RPMI7951 (cell line): ENCODE results near the gene FAR2. TPM values are rescaled to one million over a fixed set of nuclear protein-coding genes. Genes with fewer than 3 reads are reported as not detected.
"Not testable (repeated sequence)": the region's sequence is repeated elsewhere in the genome, so short reads cannot be mapped to it uniquely, and the experiment has no call there.

Experiments
- DNase-seq: peaks from one replicate; pipeline ENCODE4 v3.0.0-alpha.2; 2012; ENCODE audit warnings: low read depth
- total RNA-seq: library from RNA; depleted of rRNA; stranded (reverse); fragments of >200 nt; shearing (Covaris generic); gene quantifications from 2 replicates; pipeline ENCODE4 v1.2.3, GENCODE V29; 2014

The FAR2 gene
- total RNA-seq, 1 experiment from 2014 or later, result 11.9 TPM

GRCh38 chr12:29320295-29321085 is 171.4 kb downstream of the FAR2 start:
- peak; percentile 64 for DNase-seq

- no peak for DNase-seq
Measured at GRCh38 chr12:29322157-29322556, 173.1 kb downstream of the FAR2 start.

GRCh38 chr12:29329411-29329810 is 180.3 kb downstream of the FAR2 start:
- no peak for DNase-seq

GRCh38 chr12:29333178-29333577 is 184.1 kb downstream of the FAR2 start:
- no peak for DNase-seq

GRCh38 chr12:29334937-29335336 is 185.9 kb downstream of the FAR2 start:
- DNase-seq, result no peak

- no peak for DNase-seq
Measured at GRCh38 chr12:29337325-29337724, 188.2 kb downstream of the FAR2 start.

- DNase-seq, result no peak
Measured at GRCh38 chr12:29343022-29343799, 194.1 kb downstream of the FAR2 start.

- DNase-seq, result no peak
Measured at GRCh38 chr12:29346769-29347421, 197.8 kb downstream of the FAR2 start.

GRCh38 chr12:29350080-29350479 is 201.0 kb downstream of the FAR2 start:
- peak; percentile 10 for DNase-seq

GRCh38 chr12:29354954-29355353 is 205.9 kb downstream of the FAR2 start:
- DNase-seq, result no peak

- DNase-seq, result no peak
Measured at GRCh38 chr12:29365091-29365490, 216.0 kb downstream of the FAR2 start.

GRCh38 chr12:29374012-29374411 is 224.9 kb downstream of the FAR2 start:
- no peak for DNase-seq

GRCh38 chr12:29374913-29375312 is 225.8 kb downstream of the FAR2 start:
- DNase-seq, result no peak

GRCh38 chr12:29376118-29376517 is 227.0 kb downstream of the FAR2 start:
- DNase-seq, result no peak

- peak; percentile 96 for DNase-seq
Measured at GRCh38 chr12:29380536-29381523, 231.8 kb downstream of the FAR2 start, which contains the start of gene ERGIC2. Gene ERGIC2, minus strand, starts transcription at chr12:29381172. Its CDS starts 9,539 bp downstream, at chr12:29371633.

GRCh38 chr12:29382251-29382650 is 233.2 kb downstream of the FAR2 start:
- no peak for DNase-seq

- DNase-seq, result not testable (repeated sequence)
Measured at GRCh38 chr12:29385194-29385593, 236.1 kb downstream of the FAR2 start.
